Body of pancreas (tissue), 4 donors: ENCODE results near the gene NLGN1.

Experiments used
- POLR2A ChIP-seq, 3 donors: fragments of 450-650 bp; IDR thresholded peaks; one replicate each; pipeline ENCODE4 v1.6.1; 2016; ENCODE audit warnings: antibody characterized with exemption in 3 of 3, mild to moderate bottlenecking in 2 of 3
- TF ChIP-seq, protein P1 (sequence below), 7 experiments: fragments of 450-650 bp in 4 of 7; fragments of 200-600 bp in 3 of 7; sonication (generic) in 3 of 7; IDR thresholded peaks; one replicate each; pipeline ENCODE4 v1.5.1; 2016 to 2019; ENCODE audit warnings: antibody characterized with exemption in 7 of 7

DNA sequence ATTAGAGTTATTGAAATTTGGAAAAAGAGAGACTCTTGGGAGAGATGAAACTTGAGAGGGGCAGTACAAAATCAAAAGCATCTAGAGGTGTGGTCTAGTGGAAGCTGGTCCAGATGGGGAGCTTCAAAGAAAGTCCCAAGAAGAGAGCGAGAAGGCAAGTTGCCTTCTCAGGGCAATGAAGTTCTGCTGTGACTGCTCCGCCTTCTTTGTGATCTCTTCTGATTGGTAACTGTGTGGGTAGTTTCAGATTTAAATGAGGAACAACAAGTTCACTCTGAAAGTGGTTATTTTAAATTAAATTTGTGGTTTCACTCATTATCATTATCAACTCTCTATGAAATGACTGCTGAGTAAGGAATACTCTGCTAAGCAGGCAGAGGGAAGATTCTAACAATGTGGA lies 233.3 kb downstream of the NLGN1 start:
- TF ChIP-seq, protein P1, sequence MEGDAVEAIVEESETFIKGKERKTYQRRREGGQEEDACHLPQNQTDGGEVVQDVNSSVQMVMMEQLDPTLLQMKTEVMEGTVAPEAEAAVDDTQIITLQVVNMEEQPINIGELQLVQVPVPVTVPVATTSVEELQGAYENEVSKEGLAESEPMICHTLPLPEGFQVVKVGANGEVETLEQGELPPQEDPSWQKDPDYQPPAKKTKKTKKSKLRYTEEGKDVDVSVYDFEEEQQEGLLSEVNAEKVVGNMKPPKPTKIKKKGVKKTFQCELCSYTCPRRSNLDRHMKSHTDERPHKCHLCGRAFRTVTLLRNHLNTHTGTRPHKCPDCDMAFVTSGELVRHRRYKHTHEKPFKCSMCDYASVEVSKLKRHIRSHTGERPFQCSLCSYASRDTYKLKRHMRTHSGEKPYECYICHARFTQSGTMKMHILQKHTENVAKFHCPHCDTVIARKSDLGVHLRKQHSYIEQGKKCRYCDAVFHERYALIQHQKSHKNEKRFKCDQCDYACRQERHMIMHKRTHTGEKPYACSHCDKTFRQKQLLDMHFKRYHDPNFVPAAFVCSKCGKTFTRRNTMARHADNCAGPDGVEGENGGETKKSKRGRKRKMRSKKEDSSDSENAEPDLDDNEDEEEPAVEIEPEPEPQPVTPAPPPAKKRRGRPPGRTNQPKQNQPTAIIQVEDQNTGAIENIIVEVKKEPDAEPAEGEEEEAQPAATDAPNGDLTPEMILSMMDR (IDR thresholded peaks at IDR 0.05), result no peak
- TF ChIP-seq POLR2A (IDR thresholded peaks at IDR 0.05), result no peak
